NCI-H1694 (cell line): ENCODE data around the gene RXRG.
A peak's percentile ranks its signal among the peaks of the same experiment; 100 is the strongest.

Experiments used
- DNase-seq: peaks from one replicate; lab custom pipeline; 2025; lab: John Stamatoyannopoulos, UW

RXRG gene

GRCh38 chr1:165449131-165449530 is 4.2 kb upstream of the RXRG start:
- DNase-seq = peak; percentile 15

- DNase-seq = no peak
Observed at GRCh38 chr1:165445388-165445787, 462 bp upstream of the RXRG start.

GRCh38 chr1:165443539-165444311 is 1.2 kb downstream of the RXRG start:
- no peak for DNase-seq

GRCh38 chr1:165442653-165443052 is 2.3 kb downstream of the RXRG start:
- DNase-seq = no peak

GRCh38 chr1:165442053-165442452 is 2.9 kb downstream of the RXRG start:
- no peak for DNase-seq

GRCh38 chr1:165441166-165441880 is 3.6 kb downstream of the RXRG start:
- no peak for DNase-seq

GRCh38 chr1:165439330-165439729 is 5.6 kb downstream of the RXRG start:
- DNase-seq = no peak

GRCh38 chr1:165436994-165437393 is 7.9 kb downstream of the RXRG start:
- DNase-seq = no peak

- no peak for DNase-seq
Observed at GRCh38 chr1:165435801-165436200, 9.1 kb downstream of the RXRG start.

- DNase-seq = no peak
Observed at GRCh38 chr1:165434281-165434680, 10.6 kb downstream of the RXRG start.

GRCh38 chr1:165431079-165431478 is 13.8 kb downstream of the RXRG start:
- no peak for DNase-seq

GRCh38 chr1:165426745-165427144 is 18.2 kb downstream of the RXRG start:
- no peak for DNase-seq

- DNase-seq = no peak
Observed at GRCh38 chr1:165425621-165426020, 19.3 kb downstream of the RXRG start.

- no peak for DNase-seq
Observed at GRCh38 chr1:165424454-165425216, 20.3 kb downstream of the RXRG start.

- no peak for DNase-seq
Observed at GRCh38 chr1:165423136-165423535, 21.8 kb downstream of the RXRG start.

- DNase-seq = no peak
Observed at GRCh38 chr1:165420655-165421054, 24.3 kb downstream of the RXRG start.

GRCh38 chr1:165419839-165420238 is 25.1 kb downstream of the RXRG start:
- DNase-seq = no peak

GRCh38 chr1:165418195-165418594 is 26.7 kb downstream of the RXRG start:
- no peak for DNase-seq

- no peak for DNase-seq
Observed at GRCh38 chr1:165416876-165417275, 28.1 kb downstream of the RXRG start.

- no peak for DNase-seq
Observed at GRCh38 chr1:165415068-165415467, 29.9 kb downstream of the RXRG start.

GRCh38 chr1:165414620-165415019 is 30.3 kb downstream of the RXRG start:
- DNase-seq = no peak

- DNase-seq = no peak
Observed at GRCh38 chr1:165411396-165411795, 33.5 kb downstream of the RXRG start.
